Erythroblast (primary cell): ENCODE results near the gene PBX1.

ENCODE experiments used
- DNase-seq, 2 experiments: peaks; one replicate each; lab custom pipeline; 2025; lab: John Stamatoyannopoulos, UW
- GATA1 ChIP-seq: IDR thresholded peaks from 2 replicates; pipeline ENCODE4 v1.6.1; 2011; ENCODE audit warnings: low read depth, mild to moderate bottlenecking, control low read depth, low read length, moderate library complexity
- POLR2A ChIP-seq: IDR thresholded peaks from 2 replicates; pipeline ENCODE4 v1.6.1; 2011; ENCODE audit warnings: mild to moderate bottlenecking, low read length

The PBX1 gene

GRCh38 chr1:164733070-164733469 is 174.1 kb downstream of the PBX1 start:
- DNase-seq: no peak
- TF ChIP-seq POLR2A (no peak), GATA1 (no peak)

- no peak for DNase-seq
- no peak for TF ChIP-seq POLR2A
- TF ChIP-seq GATA1: no peak
Measured at GRCh38 chr1:164733734-164734133, 174.8 kb downstream of the PBX1 start.

GRCh38 chr1:164735315-164736052 is 176.5 kb downstream of the PBX1 start:
- peak; percentile 73 to 85 for DNase-seq
- TF ChIP-seq GATA1: no peak
- TF ChIP-seq POLR2A: no peak

- no peak for DNase-seq
- no peak for TF ChIP-seq GATA1
- TF ChIP-seq POLR2A: no peak
Measured at GRCh38 chr1:164736137-164736536, 177.2 kb downstream of the PBX1 start.

DNA sequence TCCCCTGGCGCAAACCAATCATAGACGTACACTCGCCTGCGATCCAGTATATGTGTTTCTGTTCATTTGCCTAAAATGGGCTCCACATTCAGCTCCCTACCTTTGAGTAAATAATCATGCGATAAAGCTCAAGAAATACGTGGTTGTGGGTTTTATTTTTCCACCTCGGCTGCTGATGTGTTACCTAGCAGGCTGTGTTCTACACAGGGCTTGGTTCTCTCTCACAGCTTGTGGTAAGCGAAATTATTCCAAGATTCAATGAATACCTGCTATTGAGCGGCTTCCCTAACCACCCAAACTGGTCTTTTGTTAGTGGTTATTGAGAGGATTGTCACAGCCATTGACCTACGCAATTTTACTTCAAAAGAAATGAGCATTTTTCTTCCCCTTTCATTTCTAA is 180.2 kb downstream of the PBX1 start:
- no peak for DNase-seq

GRCh38 chr1:164740000-164740526 is 181.1 kb downstream of the PBX1 start:
- no peak for DNase-seq
- no peak for TF ChIP-seq GATA1
- TF ChIP-seq POLR2A: no peak

More for the DNA sequence above, 180.2 kb downstream of the PBX1 start:
- TF ChIP-seq POLR2A: no peak

DNA sequence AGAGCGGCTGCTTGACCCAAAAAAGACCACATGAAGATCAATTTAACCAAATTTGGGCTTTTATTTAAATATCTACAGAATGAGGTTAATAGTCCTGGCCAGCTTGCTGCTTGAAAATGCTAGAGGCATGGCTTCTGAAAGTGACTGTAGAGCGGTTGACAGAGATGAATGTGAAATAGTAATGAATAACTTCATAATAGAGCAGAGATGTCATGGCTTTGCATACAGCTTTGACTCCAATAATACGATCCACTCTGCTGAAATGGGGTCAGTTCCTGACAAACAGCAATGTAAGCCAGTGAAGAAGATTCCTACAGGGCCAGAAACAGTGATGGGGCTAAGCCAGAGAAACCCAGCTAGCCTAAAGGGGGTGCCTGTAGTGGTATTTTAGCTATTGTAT is 183.8 kb downstream of the PBX1 start:
- no peak for DNase-seq
- TF ChIP-seq GATA1 (no peak), POLR2A (no peak)

DNA sequence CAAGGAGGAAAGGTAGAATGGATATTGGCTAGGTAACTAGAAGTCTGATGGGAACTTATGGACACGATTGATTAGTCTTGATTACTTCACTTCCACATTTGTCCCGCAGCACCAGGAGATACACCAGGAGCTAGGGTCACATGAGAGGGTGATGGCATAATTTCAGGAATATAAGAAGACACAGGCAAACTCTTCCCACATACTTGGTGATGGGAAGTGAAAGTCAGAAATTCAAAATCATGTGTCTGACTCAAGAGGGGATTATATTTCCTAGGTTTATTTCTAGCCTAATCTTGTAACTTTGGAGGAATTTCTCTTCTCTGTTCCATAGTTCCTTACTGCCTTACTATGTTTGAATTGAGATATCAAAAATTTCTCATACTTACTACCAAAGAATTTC is 185.0 kb downstream of the PBX1 start:
- TF ChIP-seq POLR2A: no peak
- TF ChIP-seq GATA1: no peak
- no peak for DNase-seq

GRCh38 chr1:164745736-164746135 is 186.8 kb downstream of the PBX1 start:
- TF ChIP-seq GATA1 (no peak), POLR2A (no peak)
- no peak for DNase-seq

- DNase-seq: no peak
- TF ChIP-seq GATA1 (no peak), POLR2A (no peak)
Measured at GRCh38 chr1:164746632-164747031, 187.6 kb downstream of the PBX1 start.

DNA sequence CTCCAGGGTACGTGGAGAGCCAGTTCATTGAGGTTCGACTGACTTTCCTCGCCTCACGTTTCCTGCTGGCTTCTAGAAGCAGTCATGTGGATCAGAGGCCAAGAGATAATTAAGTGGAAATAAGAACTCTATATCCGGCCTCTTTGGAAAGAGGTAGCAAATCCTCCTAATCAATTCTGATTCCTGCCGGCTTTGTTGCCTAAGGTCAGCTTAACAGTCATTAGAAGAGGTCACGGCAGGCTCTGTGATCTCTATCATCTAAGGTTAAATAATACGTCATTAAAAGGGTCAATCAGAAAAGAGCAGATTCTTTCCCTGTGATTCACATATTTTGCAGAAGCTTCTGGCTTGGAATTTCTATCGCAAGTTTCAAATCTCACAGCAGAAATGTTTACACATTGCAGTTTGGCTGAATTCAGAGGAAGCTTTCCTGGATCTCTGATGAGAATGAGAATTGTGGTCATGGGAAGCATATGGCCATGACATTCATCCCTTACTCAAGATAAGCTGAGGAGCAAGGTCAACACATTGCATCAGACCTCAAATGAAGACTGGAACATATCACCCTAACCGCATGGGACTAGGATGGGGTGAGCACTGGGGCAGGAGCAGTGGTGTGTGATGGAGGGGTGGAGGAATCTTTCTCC is 189.4 kb downstream of the PBX1 start:
- DNase-seq: no peak
- no peak for TF ChIP-seq POLR2A
- TF ChIP-seq GATA1: no peak

- TF ChIP-seq POLR2A: no peak
- no peak for TF ChIP-seq GATA1
Measured at GRCh38 chr1:164753521-164754077, 194.6 kb downstream of the PBX1 start.

DNA sequence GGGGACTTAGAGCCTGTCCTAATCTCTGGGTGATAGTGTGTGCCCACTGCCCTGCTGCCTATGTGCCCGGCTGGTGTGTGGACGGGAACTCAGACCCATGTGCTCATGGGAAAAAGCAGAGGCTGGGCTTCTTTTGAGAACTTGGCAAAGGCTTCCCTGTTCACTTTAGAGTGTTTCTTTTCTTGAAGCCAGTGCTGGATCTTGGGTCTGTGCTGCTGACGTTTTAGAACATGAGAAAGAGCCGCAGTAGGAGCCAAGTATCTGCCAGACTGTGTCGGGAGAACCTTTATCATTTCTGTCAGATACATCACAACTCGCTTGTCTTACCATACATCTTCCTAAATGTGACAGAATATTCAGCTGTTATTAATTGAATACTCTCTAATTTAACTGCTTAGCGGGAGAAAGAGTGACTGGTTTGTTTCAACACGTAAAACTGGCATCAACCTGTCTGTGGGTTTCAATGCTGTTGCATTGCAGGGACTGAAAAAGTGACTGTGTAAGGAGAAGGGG is 195.2 kb downstream of the PBX1 start:
- DNase-seq: no peak
- TF ChIP-seq GATA1 (no peak), POLR2A (no peak)

More at GRCh38 chr1:164753521-164754077, 194.6 kb downstream of the PBX1 start:
- DNase-seq: no peak

- DNase-seq: no peak
- no peak for TF ChIP-seq POLR2A
- no peak for TF ChIP-seq GATA1
Measured at GRCh38 chr1:164755690-164756089, 196.7 kb downstream of the PBX1 start.

GRCh38 chr1:164756741-164757140 is 197.8 kb downstream of the PBX1 start:
- no peak for DNase-seq
- TF ChIP-seq POLR2A: no peak
- no peak for TF ChIP-seq GATA1
